NCI-H524 (cell line): Measurements from ENCODE around the gene DNAJC11.
A peak's percentile ranks its signal among the peaks of the same experiment; 100 is the strongest.
"Not testable (repeated sequence)": the region's sequence is repeated elsewhere in the genome, so short reads cannot be mapped to it uniquely, and the experiment has no call there.

ENCODE experiments used
- DNase-seq, 2 experiments: peaks; one replicate each; lab custom pipeline; 2025; lab: John Stamatoyannopoulos, UW

The DNAJC11 gene

DNA sequence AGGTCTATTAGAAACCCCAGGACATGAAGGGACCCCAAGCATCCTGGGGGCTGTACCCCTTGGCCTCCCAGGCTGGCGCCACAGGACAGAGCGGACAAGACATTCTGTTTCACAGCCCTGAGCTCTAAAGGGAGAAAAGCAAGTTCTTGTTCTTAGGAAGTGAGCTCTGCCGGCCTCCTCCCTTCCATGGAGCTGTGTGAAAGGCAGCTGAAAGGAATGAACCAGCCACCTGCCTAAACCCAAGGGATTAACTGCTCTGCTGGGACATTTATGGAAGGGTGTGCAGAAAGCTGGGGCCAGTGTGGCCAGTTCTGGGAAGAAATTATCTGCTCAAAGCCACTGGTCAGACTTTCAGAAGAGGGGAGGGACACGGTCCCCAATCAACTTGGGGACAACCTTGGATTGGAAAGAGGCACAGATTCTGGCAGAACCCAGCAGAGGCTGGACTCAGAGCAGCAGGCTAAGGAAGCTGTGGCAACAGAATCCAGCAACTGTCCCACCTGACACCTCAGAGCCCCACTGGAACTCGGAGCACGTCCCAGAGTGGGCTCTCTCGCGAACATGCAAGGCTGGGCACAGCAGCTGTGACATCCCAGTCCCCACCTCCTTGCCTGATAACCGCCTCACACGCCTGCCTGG, 101.1 kb downstream of the DNAJC11 start:
- peak in 1 of 2 experiments; percentile 15 for DNase-seq

GRCh38 chr1:6599991-6600390, 101.6 kb downstream of the DNAJC11 start:
- DNase-seq, result not testable (repeated sequence)

GRCh38 chr1:6599141-6599975, 102.3 kb downstream of the DNAJC11 start:
- no peak for DNase-seq

- DNase-seq, result no peak
Observed at GRCh38 chr1:6597777-6598131, 103.9 kb downstream of the DNAJC11 start.

DNA sequence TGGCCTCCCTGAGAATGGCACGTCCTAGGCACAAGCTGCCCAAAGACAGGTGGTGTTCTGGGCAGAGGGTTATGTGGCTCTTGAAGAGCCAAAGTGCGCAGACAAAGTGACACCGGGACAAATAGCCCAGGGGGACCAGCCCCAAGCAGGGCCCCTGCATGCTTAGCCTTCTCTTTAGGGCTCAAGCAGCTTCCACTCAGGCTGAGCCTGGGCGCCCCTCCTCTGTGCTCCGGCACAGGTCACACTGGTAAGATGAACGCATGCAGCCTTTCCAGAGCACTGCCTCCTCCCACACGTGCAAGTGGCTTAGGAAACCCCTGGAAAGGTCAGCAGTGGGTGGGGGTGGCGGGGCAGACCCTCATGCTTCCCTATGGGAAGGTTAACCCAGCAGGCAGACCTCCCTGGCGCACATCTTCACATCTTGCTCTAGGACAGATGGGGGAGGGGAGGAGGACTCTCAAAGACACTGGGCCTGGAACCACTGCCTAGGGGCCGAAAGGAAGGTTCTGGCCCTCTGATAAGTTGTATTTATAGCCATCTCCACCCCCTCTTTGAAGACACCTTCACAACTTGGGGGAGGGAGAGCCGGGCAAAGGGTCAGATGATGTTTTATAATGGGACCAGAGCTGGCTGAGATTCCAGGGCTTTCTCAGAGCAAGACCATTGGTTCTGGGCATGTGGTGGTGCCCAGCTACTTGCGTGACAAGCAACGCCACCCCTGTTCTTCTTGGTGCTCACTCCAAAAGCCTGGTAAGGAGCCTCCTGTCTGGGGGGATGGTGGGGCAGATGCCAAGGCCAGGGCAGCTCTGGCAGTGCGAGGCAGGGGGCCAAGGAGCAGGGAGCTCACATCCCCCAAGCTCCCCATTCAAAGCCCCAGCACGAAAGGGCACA, 104.5 kb downstream of the DNAJC11 start:
- DNase-seq, result no peak

DNA sequence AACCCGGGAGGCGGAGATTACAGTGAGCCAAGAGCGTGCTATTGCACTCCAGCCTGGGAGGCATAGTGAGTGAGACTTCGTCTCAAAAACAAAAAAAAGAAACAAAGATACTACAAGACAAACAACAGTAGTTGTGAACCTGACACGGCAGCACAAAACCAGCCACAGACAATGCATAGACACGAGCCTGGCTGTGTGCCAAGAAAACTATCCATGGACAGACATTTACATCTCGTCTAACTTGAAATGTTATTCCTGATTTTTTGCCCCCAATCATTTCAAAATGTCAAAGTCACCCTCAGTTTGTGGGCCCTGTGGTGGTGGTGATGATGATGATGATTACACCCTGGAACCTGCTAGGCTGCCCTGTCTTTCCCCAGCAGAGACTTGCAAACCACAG, 105.3 kb downstream of the DNAJC11 start:
- no peak for DNase-seq

- DNase-seq, result peak in 1 of 2 experiments; percentile 51
Observed at GRCh38 chr1:6594977-6595740, 106.5 kb downstream of the DNAJC11 start.

GRCh38 chr1:6593810-6594209, 107.8 kb downstream of the DNAJC11 start:
- DNase-seq, result no peak

- DNase-seq, result no peak
Observed at GRCh38 chr1:6592865-6593593, 108.6 kb downstream of the DNAJC11 start.

DNA sequence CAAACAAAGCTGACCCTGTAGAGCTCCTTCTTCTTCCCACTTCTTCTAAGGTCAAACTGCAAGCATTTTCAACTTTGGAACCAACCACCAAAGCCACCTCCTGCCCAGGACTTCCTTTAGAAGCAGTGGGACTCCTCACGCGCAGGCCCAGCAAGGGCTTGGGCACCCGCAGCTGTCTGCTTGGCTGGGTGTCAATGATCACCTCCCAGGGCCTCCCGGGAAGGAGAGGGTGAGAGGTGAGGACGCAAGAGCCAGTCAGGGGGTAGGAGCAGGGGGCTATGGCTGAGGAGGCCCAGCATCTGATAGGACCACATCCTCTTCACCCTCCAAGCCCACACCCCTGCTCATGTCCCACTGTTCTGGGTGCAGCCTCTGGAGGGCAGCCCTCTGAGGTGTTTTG, 109.2 kb downstream of the DNAJC11 start:
- DNase-seq, result no peak

DNA sequence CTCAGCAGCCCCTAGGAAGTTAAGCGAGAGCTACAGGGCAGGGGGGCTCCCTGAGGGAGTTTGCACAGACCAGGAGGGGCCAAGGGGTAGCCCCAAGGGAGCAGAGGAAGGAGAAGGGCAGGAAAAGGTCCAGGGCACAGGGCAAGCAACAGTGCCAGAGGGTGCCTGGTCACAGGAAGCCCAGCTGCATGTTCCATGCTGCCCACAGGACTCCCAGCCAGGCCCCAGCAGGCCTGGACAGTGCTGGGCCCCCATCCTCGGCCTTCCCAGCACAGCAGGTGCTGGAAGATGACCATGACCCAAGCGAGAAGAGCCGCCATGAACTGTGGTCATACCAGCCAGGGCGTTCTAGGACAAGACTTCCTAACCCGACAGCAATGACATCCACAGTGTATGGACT, 110.0 kb downstream of the DNAJC11 start:
- no peak for DNase-seq

DNA sequence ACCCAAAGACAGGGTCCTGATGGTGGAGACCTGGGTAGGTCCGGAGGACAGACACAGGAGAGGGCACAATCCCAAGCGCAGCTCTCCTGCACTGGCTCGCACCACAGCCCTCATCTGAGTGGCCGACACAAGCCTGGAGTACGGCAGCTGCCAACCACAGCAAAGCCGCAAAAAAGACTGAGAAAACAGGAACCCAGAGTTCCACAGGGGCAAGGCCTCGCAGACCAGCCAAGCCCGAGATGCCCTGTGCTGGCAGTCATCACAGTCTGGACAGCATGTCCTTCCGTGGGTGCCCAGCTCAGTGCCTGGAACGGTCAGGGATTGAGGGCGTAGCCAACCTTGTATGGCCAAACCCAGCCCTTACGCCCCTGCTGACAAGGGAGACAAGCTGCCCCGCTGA, 110.4 kb downstream of the DNAJC11 start:
- DNase-seq, result no peak

- no peak for DNase-seq
Observed at GRCh38 chr1:6590046-6590445, 111.6 kb downstream of the DNAJC11 start.

DNA sequence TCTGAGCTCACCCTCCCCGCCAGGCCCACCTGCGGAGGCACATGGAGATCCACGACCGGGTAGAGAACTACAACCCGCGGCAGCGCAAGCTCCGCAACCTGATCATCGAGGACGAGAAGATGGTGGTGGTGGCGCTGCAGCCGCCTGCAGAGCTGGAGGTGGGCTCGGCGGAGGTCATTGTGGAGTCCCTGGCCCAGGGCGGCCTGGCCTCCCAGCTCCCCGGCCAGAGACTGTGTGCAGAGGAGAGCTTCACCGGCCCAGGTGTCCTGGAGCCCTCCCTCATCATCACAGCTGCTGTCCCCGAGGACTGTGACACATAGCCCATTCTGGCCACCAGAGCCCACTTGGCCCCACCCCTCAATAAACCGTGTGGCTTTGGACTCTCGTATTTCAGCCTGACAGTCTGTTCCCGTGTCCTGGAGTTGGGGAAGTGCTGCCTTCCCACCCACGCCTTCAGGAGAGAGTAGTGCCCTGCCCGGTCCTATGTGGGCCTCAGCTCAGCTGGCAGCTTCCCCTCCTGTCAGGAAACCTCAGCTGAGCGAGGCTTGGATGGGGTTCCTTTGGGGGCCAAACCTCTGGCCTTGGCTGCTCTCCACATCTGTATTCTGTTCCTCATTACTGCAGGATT, 112.6 kb downstream of the DNAJC11 start:
- peak in 1 of 2 experiments; percentile 24 for DNase-seq

GRCh38 chr1:6588128-6588892, 113.3 kb downstream of the DNAJC11 start:
- DNase-seq, result no peak

- DNase-seq, result no peak
Observed at GRCh38 chr1:6587261-6588005, 114.2 kb downstream of the DNAJC11 start.

- DNase-seq, result no peak
Observed at GRCh38 chr1:6586404-6586816, 115.2 kb downstream of the DNAJC11 start.

GRCh38 chr1:6585841-6586240, 115.8 kb downstream of the DNAJC11 start:
- no peak for DNase-seq

GRCh38 chr1:6585081-6585722, 116.4 kb downstream of the DNAJC11 start:
- DNase-seq, result no peak
